DOHH2 (cell line): Measurements from ENCODE around the gene ARL4A.
"Not testable (repeated sequence)": the region's sequence is repeated elsewhere in the genome, so short reads cannot be mapped to it uniquely, and the experiment has no call there.

ENCODE experiments used
- H3F3A ChIP-seq: fragments of 200-600 bp; sonication (generic), shearing (Covaris generic); 2 replicates; pipeline ENCODE4 v1.6.0; 2016; ENCODE audit warnings: antibody characterized with exemption, mild to moderate bottlenecking; ENCODE audit not compliant: control insufficient read depth, insufficient read depth
- H3K27ac ChIP-seq: fragments of 200-600 bp; sonication (generic); 2 replicates; pipeline ENCODE4 v1.5.1; 2014; ENCODE audit warnings: low read depth, mild to moderate bottlenecking, low read length, moderate library complexity
- H3K27me3 ChIP-seq: fragments of 200-600 bp; sonication (generic); 2 replicates; pipeline ENCODE4 v1.6.1; 2014; ENCODE audit warnings: mild to moderate bottlenecking, low read length, mixed read lengths; ENCODE audit not compliant: control insufficient read depth
- H3K36me3 ChIP-seq: fragments of 200-600 bp; sonication (generic); 2 replicates; pipeline ENCODE4 v1.6.1; 2014; ENCODE audit warnings: mild to moderate bottlenecking, low read length, moderate library complexity, mixed read lengths; ENCODE audit not compliant: control insufficient read depth
- H3K4me1 ChIP-seq: fragments of 200-600 bp; sonication (generic); 2 replicates; pipeline ENCODE4 v1.6.1; 2014; ENCODE audit warnings: mild to moderate bottlenecking, low read length, mixed read lengths; ENCODE audit not compliant: control insufficient read depth
- H3K4me2 ChIP-seq: fragments of 200-600 bp; sonication (generic); 2 replicates; pipeline ENCODE4 v1.6.0; 2014; ENCODE audit warnings: mild to moderate bottlenecking, low read length, moderate library complexity
- H3K4me3 ChIP-seq: fragments of 200-600 bp; sonication (generic); 2 replicates; pipeline ENCODE4 v1.5.1; 2014; ENCODE audit warnings: mild to moderate bottlenecking, low read length, mixed read lengths
- H3K79me2 ChIP-seq: fragments of 200-600 bp; sonication (generic); 2 replicates; pipeline ENCODE4 v1.6.1; 2014; ENCODE audit warnings: mild to moderate bottlenecking, low read length, mixed read lengths; ENCODE audit not compliant: control insufficient read depth
- H3K9me2 ChIP-seq: fragments of 200-600 bp; sonication (generic); replicated peaks from 2 replicates; pipeline ENCODE4 v1.6.1; 2014; ENCODE audit warnings: mild to moderate bottlenecking, low read length, mixed read lengths; ENCODE audit not compliant: control insufficient read depth
- H3K9me3 ChIP-seq: fragments of 200-600 bp; sonication (generic); 2 replicates; pipeline ENCODE4 v1.6.1; 2014; ENCODE audit warnings: antibody characterized with exemption, low read length, mixed read lengths; ENCODE audit not compliant: control insufficient read depth, insufficient read depth
- H4K20me1 ChIP-seq: fragments of 200-600 bp; sonication (generic); 2 replicates; pipeline ENCODE4 v1.6.0; 2014; ENCODE audit warnings: low read depth, mild to moderate bottlenecking, antibody characterized with exemption, low read length, moderate library complexity; ENCODE audit not compliant: control insufficient read depth, insufficient read depth
- EZH2phosphoT487 ChIP-seq: fragments of 200-600 bp; sonication (generic); IDR thresholded peaks from 2 replicates; pipeline ENCODE4 v1.6.1; 2017; ENCODE audit warnings: borderline replicate concordance, mild to moderate bottlenecking, antibody characterized with exemption, low read length, moderate library complexity, mixed read lengths
- TF ChIP-seq, protein P1 (sequence below): fragments of 200-600 bp; sonication (generic); IDR thresholded peaks from one replicate; pipeline ENCODE4 v1.5.1; 2014; ENCODE audit warnings: antibody characterized with exemption, mild to moderate bottlenecking, low read depth, low read length; ENCODE audit not compliant: poor library complexity, severe bottlenecking

Gene ARL4A

DNA sequence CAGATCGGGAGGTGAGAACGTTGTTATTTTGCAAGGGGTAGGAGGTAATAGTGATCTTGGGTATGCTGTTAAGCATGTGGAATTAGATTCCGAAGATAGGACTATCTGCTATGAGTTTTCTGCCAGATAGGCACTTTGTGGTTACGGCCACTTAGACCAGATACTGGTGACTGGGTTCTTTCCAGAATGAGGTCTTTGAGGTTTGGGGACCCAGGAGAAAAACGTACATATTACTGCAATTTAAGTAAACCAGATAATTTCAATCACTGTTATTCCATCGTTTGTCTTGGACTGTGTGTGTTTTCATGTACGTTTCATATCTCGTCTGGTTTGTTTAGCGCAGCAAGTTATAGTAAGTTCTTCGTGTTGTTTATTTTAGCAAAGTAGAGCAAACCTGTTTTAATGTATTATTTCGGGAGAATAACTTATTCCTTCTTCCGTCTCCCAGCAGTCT lies 312 bp downstream of the ARL4A start:
- H3K27ac ChIP-seq = peak overlapping the region; percentile 45
- H3K27me3 ChIP-seq = no peaks in the 10 kb centered on the region
- H3K79me2 ChIP-seq = peaks cover 4% of the 10 kb centered on the region
- H3K36me3 ChIP-seq = no peaks in the 10 kb centered on the region
- peak overlapping the region; percentile 67 for H3K4me2 ChIP-seq
- no peaks in the 10 kb centered on the region for H3K9me2 ChIP-seq
- H3K9me3 ChIP-seq = no peaks in the 10 kb centered on the region
- H4K20me1 ChIP-seq = no peaks in the 10 kb centered on the region; the same call in 1 of the 2 replicates
- no peak for TF ChIP-seq EZH2phosphoT487
- TF ChIP-seq, protein P1, sequence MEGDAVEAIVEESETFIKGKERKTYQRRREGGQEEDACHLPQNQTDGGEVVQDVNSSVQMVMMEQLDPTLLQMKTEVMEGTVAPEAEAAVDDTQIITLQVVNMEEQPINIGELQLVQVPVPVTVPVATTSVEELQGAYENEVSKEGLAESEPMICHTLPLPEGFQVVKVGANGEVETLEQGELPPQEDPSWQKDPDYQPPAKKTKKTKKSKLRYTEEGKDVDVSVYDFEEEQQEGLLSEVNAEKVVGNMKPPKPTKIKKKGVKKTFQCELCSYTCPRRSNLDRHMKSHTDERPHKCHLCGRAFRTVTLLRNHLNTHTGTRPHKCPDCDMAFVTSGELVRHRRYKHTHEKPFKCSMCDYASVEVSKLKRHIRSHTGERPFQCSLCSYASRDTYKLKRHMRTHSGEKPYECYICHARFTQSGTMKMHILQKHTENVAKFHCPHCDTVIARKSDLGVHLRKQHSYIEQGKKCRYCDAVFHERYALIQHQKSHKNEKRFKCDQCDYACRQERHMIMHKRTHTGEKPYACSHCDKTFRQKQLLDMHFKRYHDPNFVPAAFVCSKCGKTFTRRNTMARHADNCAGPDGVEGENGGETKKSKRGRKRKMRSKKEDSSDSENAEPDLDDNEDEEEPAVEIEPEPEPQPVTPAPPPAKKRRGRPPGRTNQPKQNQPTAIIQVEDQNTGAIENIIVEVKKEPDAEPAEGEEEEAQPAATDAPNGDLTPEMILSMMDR = no peak
- H3K4me3 ChIP-seq = peak overlapping the region; percentile 77
- peaks cover 4% of the 10 kb centered on the region; the same call in 1 of the 2 replicates for H3K4me1 ChIP-seq
- no peaks in the 10 kb centered on the region for H3F3A ChIP-seq

DNA sequence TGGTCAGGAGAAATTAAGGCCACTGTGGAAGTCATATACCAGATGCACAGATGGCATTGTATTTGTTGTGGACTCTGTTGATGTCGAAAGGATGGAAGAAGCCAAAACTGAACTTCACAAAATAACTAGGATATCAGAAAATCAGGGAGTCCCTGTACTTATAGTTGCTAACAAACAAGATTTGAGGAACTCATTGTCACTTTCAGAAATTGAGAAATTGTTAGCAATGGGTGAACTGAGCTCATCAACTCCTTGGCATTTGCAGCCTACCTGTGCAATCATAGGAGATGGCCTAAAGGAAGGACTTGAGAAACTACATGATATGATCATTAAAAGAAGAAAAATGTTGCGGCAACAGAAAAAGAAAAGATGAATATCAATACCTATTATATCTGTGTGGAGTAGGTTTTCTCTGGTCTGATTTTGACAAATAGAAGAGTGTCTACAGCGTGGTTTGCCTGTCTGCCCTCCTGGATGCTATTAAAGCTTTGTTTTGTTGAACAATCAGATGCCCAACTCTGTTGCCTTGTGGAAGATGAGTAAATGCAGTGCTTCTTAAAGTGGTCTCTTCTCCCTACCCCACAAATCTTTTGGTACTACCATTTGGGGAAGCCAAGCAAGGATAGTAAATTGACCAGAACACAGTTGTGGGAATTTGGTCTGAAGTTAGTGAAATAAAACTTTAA lies 1.2 kb downstream of the ARL4A start:
- H4K20me1 ChIP-seq, H3K9me3 ChIP-seq, H3K36me3 ChIP-seq, H3K27ac ChIP-seq, H3K27me3 ChIP-seq, H3K79me2 ChIP-seq, H3K9me2 ChIP-seq, H3K4me2 ChIP-seq, H3F3A ChIP-seq, H3K4me3 ChIP-seq, H3K4me1 ChIP-seq: not testable (repeated sequence)

GRCh38 chr7:12689451-12689850 lies 2.0 kb downstream of the ARL4A start:
- no peaks in the 10 kb centered on the region for H3F3A ChIP-seq
- H3K27ac ChIP-seq = no peak overlapping the region
- TF ChIP-seq, protein P1 = no peak
- TF ChIP-seq EZH2phosphoT487 = no peak
- peaks cover 4% of the 10 kb centered on the region for H3K79me2 ChIP-seq
- H3K9me2 ChIP-seq = no peaks in the 10 kb centered on the region
- H3K9me3 ChIP-seq = no peaks in the 10 kb centered on the region
- H4K20me1 ChIP-seq = no peaks in the 10 kb centered on the region; the same call in 1 of the 2 replicates
- H3K4me1 ChIP-seq = peaks cover 4% of the 10 kb centered on the region; the same call in 1 of the 2 replicates
- no peaks in the 10 kb centered on the region for H3K27me3 ChIP-seq
- H3K4me2 ChIP-seq = no peak overlapping the region
- H3K4me3 ChIP-seq = no peak overlapping the region
- H3K36me3 ChIP-seq = no peaks in the 10 kb centered on the region

DNA sequence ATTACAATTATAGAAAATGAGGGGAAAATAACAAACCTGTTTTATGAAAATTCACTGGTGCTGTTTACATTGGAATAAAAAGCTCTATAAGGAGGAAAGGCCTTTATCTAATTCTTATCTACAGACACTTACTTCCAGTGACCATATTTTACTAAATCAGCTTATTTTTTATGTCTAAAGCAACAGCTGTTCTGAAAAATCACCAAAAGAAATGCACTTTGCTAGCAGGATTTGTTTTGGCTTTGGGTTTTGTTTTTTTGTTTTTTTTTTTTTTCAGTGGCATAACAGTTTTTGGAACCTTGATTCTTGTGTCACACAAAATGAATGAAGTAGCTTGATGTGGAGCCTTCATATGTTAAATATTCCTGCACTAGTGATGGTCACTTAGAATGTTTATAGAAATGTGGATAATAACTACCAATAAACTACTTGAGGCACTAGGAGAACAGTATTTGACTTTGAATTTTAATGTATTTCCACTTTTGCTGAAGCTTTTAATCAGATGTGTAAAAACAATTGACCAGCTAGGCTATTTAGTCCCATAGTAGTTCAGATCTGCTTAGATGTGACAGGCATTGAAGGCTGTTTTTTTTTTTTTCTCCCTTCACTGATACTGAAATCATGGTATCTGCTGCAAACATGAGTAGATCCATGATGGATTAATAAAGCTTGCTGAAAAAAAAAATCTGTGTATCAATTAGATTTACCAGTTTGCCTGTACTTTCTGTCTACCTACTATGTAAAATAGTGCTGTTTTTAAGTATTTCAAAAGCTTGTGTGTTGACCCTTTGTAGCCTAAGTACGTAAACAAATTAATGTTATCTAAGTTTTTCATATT lies 2.8 kb downstream of the ARL4A start:
- no peaks in the 10 kb centered on the region for H3K27me3 ChIP-seq
- no peak overlapping the region for H3K27ac ChIP-seq
- peaks cover 4% of the 10 kb centered on the region for H3K79me2 ChIP-seq
- H3K4me3 ChIP-seq = no peak overlapping the region
- no peaks in the 10 kb centered on the region; the same call in 1 of the 2 replicates for H4K20me1 ChIP-seq
- H3K36me3 ChIP-seq = no peaks in the 10 kb centered on the region
- H3K9me2 ChIP-seq = no peaks in the 10 kb centered on the region
- no peak for TF ChIP-seq EZH2phosphoT487
- TF ChIP-seq, protein P1 = no peak
- peaks cover 4% of the 10 kb centered on the region; the same call in 1 of the 2 replicates for H3K4me1 ChIP-seq
- H3K4me2 ChIP-seq = no peak overlapping the region
- no peaks in the 10 kb centered on the region for H3F3A ChIP-seq
- H3K9me3 ChIP-seq = no peaks in the 10 kb centered on the region

GRCh38 chr7:12691388-12691787 lies 4.0 kb downstream of the ARL4A start:
- not testable (repeated sequence) for H3K79me2 ChIP-seq, H3K4me2 ChIP-seq, H4K20me1 ChIP-seq, H3K27ac ChIP-seq, H3K4me3 ChIP-seq, H3K36me3 ChIP-seq, H3K4me1 ChIP-seq, H3F3A ChIP-seq, H3K9me2 ChIP-seq, H3K27me3 ChIP-seq, H3K9me3 ChIP-seq
